Dermis microvascular lymphatic vessel endothelial cell (primary cell): ENCODE data around the gene DCST1. TPM values are rescaled to one million over a fixed set of nuclear protein-coding genes. Genes with fewer than 3 reads are reported as not detected.

Source experiments
- DNase-seq, 2 donors: peaks; one replicate each; pipeline versions ENCODE4 v3.0.0 to v3.0.0-alpha.2; 2010; ENCODE audit warnings: low read depth in 2 of 2
- total RNA-seq: library from RNA; depleted of rRNA; stranded (reverse); fragments of >200 nt; gene quantifications from 2 replicates; pipeline ENCODE4 v1.2.1, GENCODE V29; 2014

The DCST1 gene
- total RNA-seq, 1 donor from 2014 or later: not detected

GRCh38 chr1:155000726-155001424 is 32.7 kb upstream of the DCST1 start:
- DNase-seq: peak; percentile 61 to 81

- no peak for DNase-seq
These were observed 32.3 kb upstream of the DCST1 start for GRCh38 chr1:155001425-155001674.

GRCh38 chr1:155001675-155002463 is 31.8 kb upstream of the DCST1 start:
- peak; percentile 96 to 99 for DNase-seq

- DNase-seq: peak in 1 of 2 donors; percentile 40
These were observed 31.0 kb upstream of the DCST1 start, which contains the start of gene ZBTB7B for GRCh38 chr1:155002464-155003226. TSS of gene ZBTB7B (plus strand) at chr1:155002802. CDS start at chr1:155014661, 11,859 bp downstream.

GRCh38 chr1:155003227-155003765 is 30.3 kb upstream of the DCST1 start:
- DNase-seq: peak in 1 of 2 donors; percentile 35

- DNase-seq: peak in 1 of 2 donors; percentile 39
These were observed 29.8 kb upstream of the DCST1 start for GRCh38 chr1:155003766-155004351.

GRCh38 chr1:155004352-155005075 is 29.1 kb upstream of the DCST1 start:
- DNase-seq: no peak

GRCh38 chr1:155005076-155006011 is 28.3 kb upstream of the DCST1 start:
- no peak for DNase-seq

GRCh38 chr1:155006601-155007101 is 27.0 kb upstream of the DCST1 start:
- DNase-seq: no peak

GRCh38 chr1:155007251-155007828 is 26.3 kb upstream of the DCST1 start:
- no peak for DNase-seq

- no peak for DNase-seq
These were observed 25.3 kb upstream of the DCST1 start for GRCh38 chr1:155008015-155008941.

GRCh38 chr1:155009221-155009711 is 24.4 kb upstream of the DCST1 start:
- DNase-seq: no peak

GRCh38 chr1:155009742-155010141 is 23.9 kb upstream of the DCST1 start:
- DNase-seq: no peak

- DNase-seq: no peak
These were observed 23.3 kb upstream of the DCST1 start for GRCh38 chr1:155010211-155010918.

GRCh38 chr1:155011004-155011416 is 22.6 kb upstream of the DCST1 start:
- no peak for DNase-seq

GRCh38 chr1:155011437-155012025 is 22.1 kb upstream of the DCST1 start:
- no peak for DNase-seq

GRCh38 chr1:155012026-155012546 is 21.5 kb upstream of the DCST1 start:
- no peak for DNase-seq
